Endothelial cell of umbilical vein (primary cell): ENCODE data around the gene SLC25A30. TPM values are rescaled to one million over a fixed set of nuclear protein-coding genes. Genes with fewer than 3 reads are reported as not detected.

Experiments
- BruUV-seq: library from RNA; stranded (reverse); fragments of 400-500 nt; replicated peaks from 2 replicates; lab custom pipeline; 2021; lab: Mats Ljungman, UMichigan
- CTCF ChIA-PET: fragments of 300-600, 350-600 bp; sonication (Branson Sonifier 250); formaldehyde crosslinking; loops from one replicate; lab custom pipeline; 2021; ENCODE audit warnings: antibody characterized with exemption, inconsistent platforms; lab: Charles Lee
- POLR2A ChIA-PET: fragments of 300-600, 350-600 bp; sonication (Branson Sonifier 250); formaldehyde crosslinking; loops from one replicate; lab custom pipeline; 2021; ENCODE audit warnings: antibody characterized with exemption, inconsistent platforms; lab: Charles Lee
- DNase-seq: peaks from one replicate; pipeline ENCODE4 v3.0.0-alpha.2; 2011; ENCODE audit warnings: low read depth, low spot score
- FAIRE-seq: peaks from 2 replicates; lab custom pipeline; 2011; peaks lifted over from hg19 to GRCh38; lab: Jason Lieb, UNC
- H2AFZ ChIP-seq: 2 replicates; pipeline ENCODE4 v1.6.0; 2012; ENCODE audit warnings: low read depth, low read length, control low read depth, inconsistent platforms
- H3K27ac ChIP-seq: 2 replicates; pipeline ENCODE4 v1.5.1; 2011; ENCODE audit warnings: low read depth, mild to moderate bottlenecking, control low read depth, low read length, moderate library complexity; ENCODE audit not compliant: insufficient read depth
- H3K27me3 ChIP-seq, 2 experiments: 2 replicates each; pipeline versions ENCODE4 v1.6.0 to v1.6.1; 2011; ENCODE audit warnings: low read length in 2 of 2, mixed read lengths in 1 of 2; ENCODE audit not compliant: control insufficient read depth in 2 of 2, insufficient read depth in 2 of 2
- H3K36me3 ChIP-seq, 2 experiments: 2 replicates in 1 of 2; 3 replicates in 1 of 2; pipeline ENCODE4 v1.5.1; 2011; ENCODE audit warnings: low read length in 2 of 2, mild to moderate bottlenecking in 1 of 2, moderate library complexity in 1 of 2; ENCODE audit not compliant: control insufficient read depth in 2 of 2, insufficient read depth in 2 of 2; ENCODE audit errors: extremely low read depth in 1 of 2
- H3K4me1 ChIP-seq: 3 replicates; pipeline ENCODE4 v1.5.1; 2011; ENCODE audit warnings: mild to moderate bottlenecking, low read length; ENCODE audit not compliant: control insufficient read depth, insufficient read depth; ENCODE audit errors: extremely low read depth
- H3K4me2 ChIP-seq: 2 replicates; pipeline ENCODE4 v1.6.1; 2011; ENCODE audit warnings: low read length, control low read depth, mixed read lengths; ENCODE audit not compliant: insufficient read depth
- H3K4me3 ChIP-seq, 3 experiments: fragments of 200-600 bp in 1 of 3; sonication (generic), shearing (Covaris generic) in 1 of 3; replicated peaks in 1 of 3; 2 replicates each; pipeline ENCODE4 v1.5.1; 2011 to 2016; ENCODE audit warnings: control low read depth in 3 of 3, low read length in 3 of 3, mild to moderate bottlenecking in 2 of 3, inconsistent platforms in 1 of 3, low read depth in 1 of 3, moderate library complexity in 1 of 3; ENCODE audit not compliant: insufficient read depth in 1 of 3
- H3K79me2 ChIP-seq: 2 replicates; pipeline ENCODE4 v1.6.0; 2012; ENCODE audit warnings: low read length, inconsistent platforms; ENCODE audit not compliant: control insufficient read depth, insufficient read depth
- H3K9ac ChIP-seq: replicated peaks from 2 replicates; pipeline ENCODE3; 2011; ENCODE audit warnings: low read length, control low read depth; ENCODE audit not compliant: insufficient read depth; ENCODE audit errors: extremely low read depth
- H3K9me1 ChIP-seq: replicated peaks from 3 replicates; pipeline ENCODE4 v1.6.0; 2011; ENCODE audit warnings: mild to moderate bottlenecking, low read length; ENCODE audit not compliant: control insufficient read depth, insufficient read depth; ENCODE audit errors: extremely low read depth
- H3K9me3 ChIP-seq: replicated peaks from 2 replicates; pipeline ENCODE4 v1.5.1; 2012; ENCODE audit warnings: low read length, inconsistent platforms; ENCODE audit not compliant: control insufficient read depth, insufficient read depth
- H4K20me1 ChIP-seq: replicated peaks from 2 replicates; pipeline ENCODE3; 2011; ENCODE audit warnings: mild to moderate bottlenecking, low read length; ENCODE audit not compliant: control insufficient read depth, insufficient read depth; ENCODE audit errors: extremely low read depth
- CTCF ChIP-seq, 2 donors: IDR thresholded peaks; 1 replicate in 1 of 2; 2 replicates in 1 of 2; pipeline ENCODE4 v1.5.1; 2011; ENCODE audit warnings: low read length in 2 of 2, mild to moderate bottlenecking in 2 of 2, moderate library complexity in 2 of 2, control low read depth in 1 of 2, inconsistent platforms in 1 of 2, low read depth in 1 of 2; ENCODE audit not compliant: insufficient read depth in 1 of 2; ENCODE audit errors: extremely low read depth in 1 of 2
- EZH2 ChIP-seq: IDR thresholded peaks from 2 replicates; pipeline ENCODE4 v1.6.1; 2012; ENCODE audit warnings: borderline replicate concordance, low read depth, mild to moderate bottlenecking, moderate library complexity, low read length, inconsistent platforms; ENCODE audit not compliant: severe bottlenecking
- FOS ChIP-seq: IDR thresholded peaks from 2 replicates; pipeline ENCODE4 v1.6.1; 2011; ENCODE audit warnings: mild to moderate bottlenecking, low read length, moderate library complexity, borderline replicate concordance; ENCODE audit not compliant: insufficient read depth
- GATA2 ChIP-seq: IDR thresholded peaks from 2 replicates; pipeline ENCODE4 v1.7.0; 2011; ENCODE audit warnings: low read depth, mild to moderate bottlenecking, moderate library complexity, mixed read lengths, low read length; ENCODE audit not compliant: insufficient read length, insufficient read depth
- JUN ChIP-seq: IDR thresholded peaks from 2 replicates; pipeline ENCODE4 v1.6.1; 2011; ENCODE audit warnings: borderline replicate concordance, low read depth; ENCODE audit not compliant: insufficient read length, insufficient read depth
- MAX ChIP-seq: IDR thresholded peaks from 2 replicates; pipeline ENCODE4 v1.6.1; 2011; ENCODE audit not compliant: insufficient read depth, insufficient read length
- MYC ChIP-seq: IDR thresholded peaks from one replicate; pipeline ENCODE4 v1.6.1; 2011; ENCODE audit warnings: mild to moderate bottlenecking, low read depth, low read length
- POLR2A ChIP-seq: IDR thresholded peaks from 2 replicates; pipeline ENCODE4 v1.6.1; 2012; ENCODE audit warnings: low read depth, mild to moderate bottlenecking, control low read depth, low read length
- POLR2AphosphoS5 ChIP-seq: IDR thresholded peaks from 2 replicates; pipeline ENCODE4 v1.6.1; 2012; ENCODE audit warnings: low read depth, mild to moderate bottlenecking, control low read depth, low read length, moderate library complexity; ENCODE audit not compliant: insufficient read depth
- dilution Hi-C: fragments of 300-500 bp; cut with MboI; formaldehyde crosslinking; loops from one replicate; pipeline ENCODE4 v1.15.0; 2019; ENCODE audit warnings: low sequenced_read_pairs; ENCODE audit not compliant: extremely low pct_ligation_motif_present
- intact Hi-C: fragments of 100-400 bp; cut with micrococcal nuclease; formaldehyde crosslinking; loops from one replicate; pipeline ENCODE4 v1.10.0; 2022
- polyA plus RNA-seq, 4 experiments: library from polyadenylated mRNA; depleted of rRNA in 3 of 4; stranded (reverse) in 3 of 4; unstranded in 1 of 4; fragments of >200 nt; gene quantifications; 2 replicates each; pipeline versions ENCODE4 v1.2.1 to v1.2.3, GENCODE V29; 2011 to 2012; ENCODE audit warnings: missing spikeins in 1 of 4
- total RNA-seq: library from RNA; stranded (reverse); gene quantifications from 2 replicates; pipeline ENCODE4 v1.2.3, GENCODE V29; 2021

Gene SLC25A30
- total and polyA plus RNA-seq, 2 donors (not counting 3 experiments of a cell fraction or from before 2014, with no cell fraction given): 13.3 to 27.0 TPM

GRCh38 chr13:45413826-45414307 lies 4.3 kb downstream of the SLC25A30 start:
- peak overlapping the region; percentile 77 for H3K9ac ChIP-seq
- dilution Hi-C loops: no loop called here
- no peak for FAIRE-seq
- no peaks in the 10 kb centered on the region for H3K27me3 ChIP-seq
- peak overlapping the region; percentile 53 for H3K27ac ChIP-seq
- H2AFZ ChIP-seq: peak overlapping the region; percentile 3
- CTCF ChIA-PET: interaction anchor here (0.9 to 5.5 kb wide), 7 partner anchors 9 to 74 kb away, joined by 3 to 35 read pairs (median 6); partner anchors contain the start of gene COG3
- no peaks in the 10 kb centered on the region for H3K9me3 ChIP-seq
- H3K9me1 ChIP-seq: no peaks in the 10 kb centered on the region
- peak; percentile 59 for DNase-seq
- no peak for TF ChIP-seq POLR2AphosphoS5
- no peak for TF ChIP-seq MYC
- no peak for TF ChIP-seq MAX
- TF ChIP-seq EZH2: no peak
- no peak for TF ChIP-seq JUN
- no peak for TF ChIP-seq GATA2
- TF ChIP-seq CTCF (IDR thresholded peaks at IDR 0.05; ENCODE audit: extremely low read depth in 1 of 2, insufficient read depth in 1 of 2, low read depth in 1 of 2, low read length in 2 of 2): no peak
- TF ChIP-seq POLR2A: no peak
- no peak for TF ChIP-seq FOS
- H3K4me3 ChIP-seq: peak overlapping the region in 2 of 3 experiments; percentile 15 to 19
- POLR2A ChIA-PET: interaction anchor here (0.6 kb wide), 1 partner anchor 1152 kb away, joined by 3 read pairs; no protein-coding TSS in a partner anchor
- peak overlapping the region; percentile 82 for H3K4me2 ChIP-seq
- H3K79me2 ChIP-seq: peaks cover 16% of the 10 kb centered on the region
- no TSS peak for BruUV-seq
- H4K20me1 ChIP-seq: no peaks in the 10 kb centered on the region
- H3K36me3 ChIP-seq: peaks cover 0 to 5% of the 10 kb centered on the region in 2 experiments
- intact Hi-C loops: loop anchor here (1.0 kb wide), 2 partner anchors 18 to 43 kb away; no protein-coding TSS in a partner anchor
- H3K4me1 ChIP-seq: peaks cover 24% of the 10 kb centered on the region
